HG02588 (cell line): ENCODE measurements around the gene FAM204A.

Source experiments
- ATAC-seq: cut with Tn5 transposase; IDR thresholded peaks from one replicate; pipeline ENCODE4 v1.9.1; 2021; ENCODE audit warnings: mild to moderate bottlenecking, moderate library complexity; ENCODE audit not compliant: unreplicated experiment

FAM204A gene

GRCh38 chr10:118286051-118286838 lies 55.9 kb downstream of the FAM204A start:
- no peak for ATAC-seq

GRCh38 chr10:118282670-118283069 lies 59.5 kb downstream of the FAM204A start:
- no peak for ATAC-seq

GRCh38 chr10:118278649-118279048 lies 63.5 kb downstream of the FAM204A start:
- ATAC-seq, result no peak

GRCh38 chr10:118277871-118278270 lies 64.3 kb downstream of the FAM204A start:
- no peak for ATAC-seq

DNA sequence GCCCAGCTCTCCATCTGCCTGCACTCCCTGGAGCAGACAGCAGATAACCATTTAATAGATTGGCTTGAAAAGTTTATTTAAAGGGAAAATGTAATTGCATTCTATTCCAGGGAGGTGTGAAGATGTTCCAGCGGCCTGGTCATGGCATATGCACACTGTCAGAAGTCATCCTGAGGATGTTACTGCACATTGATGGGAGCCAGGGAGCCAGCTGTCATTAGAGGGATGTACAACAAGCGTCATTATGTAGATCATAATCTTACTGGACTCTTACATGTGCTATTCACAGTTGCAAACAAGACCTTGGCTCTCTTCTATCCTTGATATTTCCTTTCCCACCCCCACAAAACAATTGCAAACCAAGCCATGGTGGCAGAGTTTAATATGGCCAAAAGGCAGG lies 65.4 kb downstream of the FAM204A start:
- no peak for ATAC-seq

DNA sequence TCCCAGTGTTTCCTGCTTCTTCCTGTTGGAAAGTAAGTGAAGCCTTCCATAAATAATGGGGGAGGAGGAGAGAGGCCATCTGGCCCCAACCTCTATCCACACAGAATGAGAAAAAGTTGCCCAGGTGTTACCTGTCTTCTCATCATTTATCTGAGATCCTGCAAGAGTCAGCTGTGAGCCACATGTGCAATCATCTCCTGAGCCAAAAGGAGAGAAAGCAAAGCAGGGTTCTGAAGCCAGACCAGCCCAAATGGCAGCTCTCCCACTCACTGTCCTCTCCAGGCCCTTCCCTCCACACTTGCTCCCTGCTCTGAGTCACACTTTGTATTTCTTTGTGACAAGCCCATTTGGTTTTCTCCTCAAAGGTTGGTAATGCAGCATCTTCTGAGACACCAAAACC lies 65.9 kb downstream of the FAM204A start:
- ATAC-seq, result no peak

DNA sequence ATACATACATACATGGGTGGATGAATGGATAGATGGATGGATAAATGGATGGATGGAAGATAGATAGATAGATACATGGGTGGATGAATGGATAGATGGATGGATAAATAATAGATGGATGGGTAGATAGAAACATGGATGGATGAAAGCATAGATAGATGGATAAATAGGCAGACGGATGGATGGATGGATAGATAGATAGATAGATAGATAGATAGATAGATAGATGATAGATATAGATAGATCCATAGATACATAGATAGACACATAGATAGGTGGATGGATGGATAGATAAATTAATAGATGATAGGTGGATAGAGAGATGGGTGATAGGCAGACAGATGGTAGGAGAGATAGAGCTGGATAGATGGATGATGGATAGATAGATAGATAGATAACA lies 68.5 kb downstream of the FAM204A start:
- no peak for ATAC-seq

- no peak for ATAC-seq
Observed at GRCh38 chr10:118272767-118273166, 69.4 kb downstream of the FAM204A start.

DNA sequence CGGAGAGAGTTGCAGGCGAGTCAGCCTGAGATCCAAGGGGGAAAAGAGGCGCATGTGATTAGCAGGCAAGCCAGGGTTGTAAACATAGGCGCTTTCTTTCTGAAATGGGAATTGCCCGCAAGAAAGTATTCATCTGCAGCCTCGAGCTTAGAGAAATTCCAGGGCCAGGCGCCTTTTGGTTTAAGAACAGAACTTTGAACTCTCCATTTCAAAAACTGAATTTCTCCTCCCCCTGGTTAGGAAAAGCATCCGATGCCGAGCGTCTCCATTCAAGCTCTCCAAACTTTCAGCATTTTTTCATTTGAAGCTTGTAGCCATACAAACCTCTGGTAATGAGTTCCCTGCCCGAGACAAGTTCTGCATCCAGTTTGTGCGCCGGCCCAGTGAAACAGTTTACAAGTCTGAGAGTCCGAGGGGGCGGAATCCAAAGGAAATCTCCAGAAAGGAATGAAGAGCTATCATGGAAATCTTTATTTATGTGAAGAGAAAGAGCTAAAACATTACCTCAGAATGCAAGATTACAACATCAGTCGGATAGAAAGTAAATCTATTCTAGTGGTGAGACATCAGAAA lies 69.9 kb downstream of the FAM204A start:
- ATAC-seq, result no peak

- ATAC-seq, result no peak
Observed at GRCh38 chr10:118271671-118272070, 70.5 kb downstream of the FAM204A start.

GRCh38 chr10:118266098-118266748 lies 75.9 kb downstream of the FAM204A start:
- no peak for ATAC-seq

DNA sequence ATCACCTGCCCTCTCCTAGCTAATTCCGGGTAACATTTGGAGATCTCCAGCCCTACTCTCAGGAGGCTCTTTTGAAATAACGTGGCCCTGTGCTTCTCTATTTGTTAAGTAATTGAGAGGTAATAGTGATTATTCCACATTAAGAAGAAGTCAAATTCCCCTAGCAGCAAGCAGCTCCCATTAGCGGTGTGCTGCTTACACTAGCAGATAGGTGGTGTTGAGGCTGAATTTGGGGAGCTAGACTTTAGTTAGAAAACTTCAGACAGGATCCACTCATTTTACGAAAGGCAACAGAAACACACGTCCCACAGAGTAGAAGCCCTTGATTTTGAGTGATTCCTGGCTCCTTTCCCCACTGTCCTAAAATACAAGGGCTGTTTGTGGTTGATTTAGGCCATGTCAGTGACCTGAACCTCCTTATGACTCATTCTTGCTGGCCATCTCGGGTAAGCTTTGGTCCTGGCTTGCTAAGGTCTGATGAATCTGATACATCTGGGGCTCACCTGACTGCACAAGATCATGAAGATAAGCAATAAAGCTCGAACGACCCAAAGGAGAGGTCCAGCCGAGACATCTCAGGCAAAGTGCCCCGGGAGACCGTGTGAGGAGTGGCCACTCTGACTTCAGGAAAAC lies 77.2 kb downstream of the FAM204A start:
- no peak for ATAC-seq

DNA sequence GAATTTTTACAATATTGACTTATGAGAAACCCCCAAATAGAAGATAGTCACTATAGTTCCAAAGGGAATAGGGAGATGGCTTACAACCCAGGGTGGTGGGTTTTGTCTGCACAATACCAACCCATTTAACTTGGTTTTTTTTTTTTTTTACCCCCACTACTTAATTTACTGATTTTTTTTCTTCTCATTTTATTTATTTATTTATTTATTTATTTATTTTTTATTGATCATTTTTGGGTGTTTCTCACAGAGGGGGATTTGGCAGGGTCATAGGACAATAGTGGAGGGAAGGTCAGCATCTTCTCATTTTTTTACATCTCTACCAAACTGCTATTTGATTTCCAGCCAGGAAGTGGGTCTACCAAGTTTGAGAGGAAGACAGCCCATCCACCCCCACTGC lies 77.9 kb downstream of the FAM204A start:
- no peak for ATAC-seq

DNA sequence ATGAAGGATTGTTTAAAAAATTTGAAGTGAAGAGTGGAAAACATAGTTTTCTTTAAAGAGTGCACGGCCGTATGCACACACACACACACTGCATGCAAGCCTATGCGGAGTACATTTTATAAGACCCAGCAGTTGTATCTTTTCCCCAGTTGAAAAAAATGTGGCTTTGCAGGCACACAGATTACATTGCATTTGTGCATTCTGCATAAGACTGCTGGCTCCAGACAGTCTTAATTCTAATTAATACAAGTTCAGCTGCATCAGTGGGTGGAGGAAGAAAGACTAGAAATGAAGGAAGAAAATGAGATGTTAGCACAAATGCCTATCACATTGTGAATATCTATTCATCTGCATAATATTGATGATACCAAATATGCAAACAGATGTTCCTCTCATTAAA lies 79.6 kb downstream of the FAM204A start:
- ATAC-seq, result no peak

DNA sequence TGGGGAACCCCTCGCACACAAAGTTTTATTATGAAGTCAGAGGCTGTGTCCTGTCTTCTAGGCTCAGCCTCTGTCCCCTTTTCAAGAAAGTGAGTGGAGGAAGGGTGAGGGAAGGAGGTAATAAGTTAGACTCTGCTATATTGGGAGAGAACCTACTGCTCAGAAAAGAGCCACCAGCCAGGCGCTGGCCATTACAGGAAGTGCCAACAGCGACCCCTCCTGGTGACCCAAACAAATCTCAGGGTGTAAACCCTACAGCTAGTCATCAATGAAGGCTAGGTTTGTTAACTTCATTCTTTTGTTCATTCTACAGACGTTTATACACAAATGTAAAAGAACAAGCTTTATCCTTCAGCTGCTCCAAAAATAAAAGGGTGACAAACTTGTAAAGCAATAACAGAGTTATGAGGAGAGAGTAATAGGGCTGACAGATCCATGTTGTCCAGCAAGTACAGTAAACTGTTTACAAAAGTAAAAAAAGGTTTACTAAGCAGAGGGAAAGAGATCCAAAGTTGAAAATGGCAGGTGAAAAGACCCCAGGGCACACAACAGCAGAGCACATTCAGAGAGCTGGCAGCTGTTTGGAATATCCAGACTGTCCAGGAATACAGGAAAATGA lies 82.7 kb downstream of the FAM204A start:
- no peak for ATAC-seq

DNA sequence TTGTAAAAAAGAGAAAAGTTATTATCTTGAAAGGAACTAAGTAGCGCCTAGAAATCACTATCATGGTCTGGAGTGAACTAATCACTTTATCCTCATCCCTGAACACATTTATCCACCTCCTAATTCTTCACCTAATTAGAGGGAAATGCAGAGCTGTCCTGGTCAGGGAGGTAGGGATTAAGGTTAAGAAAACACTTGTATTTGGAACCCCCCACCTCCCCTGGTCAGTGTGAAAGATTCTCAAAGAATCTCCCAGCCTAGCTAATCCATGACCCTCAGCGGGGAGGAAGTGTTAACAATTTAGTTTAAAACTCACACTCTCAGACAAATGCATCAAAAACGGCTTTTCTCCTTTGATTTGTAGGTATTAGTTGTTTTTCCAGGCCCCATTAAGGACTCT lies 83.8 kb downstream of the FAM204A start:
- ATAC-seq, result no peak

- no peak for ATAC-seq
Observed at GRCh38 chr10:118256825-118257570, 85.1 kb downstream of the FAM204A start.

GRCh38 chr10:118256209-118256608 lies 85.9 kb downstream of the FAM204A start:
- ATAC-seq, result no peak

GRCh38 chr10:118255355-118255754 lies 86.8 kb downstream of the FAM204A start:
- ATAC-seq, result no peak

- no peak for ATAC-seq
Observed at GRCh38 chr10:118254654-118255053, 87.5 kb downstream of the FAM204A start.

DNA sequence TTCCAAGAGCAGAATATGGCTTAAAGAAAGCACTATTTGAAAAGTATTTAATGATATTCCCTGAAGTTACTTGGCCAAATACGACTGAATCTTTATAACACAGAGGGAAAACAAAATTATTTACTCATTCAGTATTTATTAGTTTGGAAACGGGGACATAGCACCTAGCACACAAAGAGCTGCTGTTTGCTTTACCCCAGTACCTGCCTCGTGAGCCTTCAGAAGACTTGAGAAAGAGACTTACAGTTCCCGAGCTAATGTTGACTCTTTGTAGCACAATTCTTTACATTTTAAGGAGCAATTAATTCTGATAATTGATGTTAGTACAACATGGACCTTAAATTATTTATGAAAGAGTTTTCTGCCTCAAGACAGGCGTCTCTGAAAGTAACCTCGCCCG lies 88.7 kb downstream of the FAM204A start:
- ATAC-seq, result no peak
